SK-N-SH treated with all-trans-retinoic acid at 6 μM for 48 hours (cell line): ENCODE measurements around the gene CACNB2.

Experiments
- BACH2 ChIP-seq: fragments of 250-450 bp; sonication (Bioruptor Pico); IDR thresholded peaks from 2 replicates; pipeline ENCODE4 v1.9.0; 2021; ENCODE audit warnings: mild to moderate bottlenecking, borderline replicate concordance
- ISL1 ChIP-seq: fragments of 250-450 bp; sonication (Bioruptor Pico); IDR thresholded peaks from 2 replicates; pipeline ENCODE4 v2.1.2; 2022; ENCODE audit warnings: mild to moderate bottlenecking, moderate library complexity
- PATZ1 ChIP-seq: fragments of 250-450 bp; sonication (Bioruptor Pico); IDR thresholded peaks from 2 replicates; pipeline ENCODE4 v1.8.0; 2020; ENCODE audit warnings: mild to moderate bottlenecking, moderate library complexity, borderline replicate concordance
- POU6F1 ChIP-seq: fragments of 250-450 bp; sonication (Bioruptor Pico); IDR thresholded peaks from 2 replicates; pipeline ENCODE4 v1.8.0; 2021; ENCODE audit warnings: low read depth, mild to moderate bottlenecking, moderate library complexity, borderline replicate concordance
- PPARA ChIP-seq: fragments of 250-450 bp; sonication (Bioruptor Pico); IDR thresholded peaks from 2 replicates; pipeline ENCODE4 v1.5.0; 2020; ENCODE audit warnings: mild to moderate bottlenecking, borderline replicate concordance
- RARB ChIP-seq: fragments of 250-450 bp; sonication (Bioruptor Pico); IDR thresholded peaks from 2 replicates; pipeline ENCODE4 v1.8.0; 2021; ENCODE audit warnings: mild to moderate bottlenecking, moderate library complexity
- SNAI2 ChIP-seq: fragments of 250-450 bp; sonication (Bioruptor Pico); IDR thresholded peaks from 2 replicates; pipeline ENCODE4 v1.5.0; 2020; ENCODE audit warnings: mild to moderate bottlenecking, moderate library complexity
- TOX ChIP-seq: fragments of 250-450 bp; sonication (Bioruptor Pico); IDR thresholded peaks from 2 replicates; pipeline ENCODE4 v1.8.0; 2021; ENCODE audit warnings: mild to moderate bottlenecking, moderate library complexity, borderline replicate concordance
- ZFP3 ChIP-seq: fragments of 250-450 bp; sonication (Bioruptor Pico); IDR thresholded peaks from 2 replicates; pipeline ENCODE4 v1.5.0; 2020; ENCODE audit warnings: mild to moderate bottlenecking, moderate library complexity
- ZFP30 ChIP-seq: fragments of 450-650 bp; formaldehyde crosslinking; IDR thresholded peaks from 2 replicates; pipeline ENCODE4 v1.5.0; 2022; ENCODE audit warnings: mild to moderate bottlenecking, moderate library complexity
- ZNF70 ChIP-seq: fragments of 450-650 bp; formaldehyde crosslinking; IDR thresholded peaks from 2 replicates; pipeline ENCODE4 v1.5.0; 2020; ENCODE audit warnings: mild to moderate bottlenecking, moderate library complexity

GRCh38 chr10:18271491-18271890, 131.3 kb downstream of the CACNB2 start:
- TF ChIP-seq PATZ1 (CRISPR knock-in tag) (no peak), BACH2 (CRISPR knock-in tag) (no peak), ZNF70 (CRISPR knock-in tag) (no peak), PPARA (CRISPR knock-in tag) (no peak), ZFP3 (no peak), POU6F1 (CRISPR knock-in tag) (no peak), TOX (CRISPR knock-in tag) (no peak), SNAI2 (CRISPR knock-in tag) (no peak), ISL1 (CRISPR knock-in tag) (no peak), RARB (CRISPR knock-in tag) (no peak), ZFP30 (CRISPR knock-in tag) (no peak)
